HEK293T (cell line): ENCODE results near the gene NID1.
"Not testable (repeated sequence)": the region's sequence is repeated elsewhere in the genome, so short reads cannot be mapped to it uniquely, and the experiment has no call there.

ENCODE experiments used
- CTCF ChIA-PET: fragments of 350-600 bp; formaldehyde crosslinking; extraction: SDS; loops from one replicate; lab custom pipeline; 2021; ENCODE audit warnings: antibody characterized with exemption, inconsistent platforms; lab: Yijun Ruan, JAX
- POLR2A ChIA-PET: fragments of 350-600 bp; formaldehyde crosslinking; extraction: SDS; loops from one replicate; lab custom pipeline; 2020; ENCODE audit warnings: antibody characterized with exemption, inconsistent platforms; lab: Yijun Ruan, JAX
- DNase-seq: peaks from one replicate; pipeline ENCODE4 v3.0.0; 2012; ENCODE audit warnings: mixed read lengths; ENCODE audit errors: extremely low spot score
- ARNT ChIP-seq: fragments of 450-650 bp; IDR thresholded peaks from 2 replicates; pipeline ENCODE4 v1.6.1; 2017; ENCODE audit warnings: mild to moderate bottlenecking
- BHLHE40 ChIP-seq: fragments of 450-650 bp; IDR thresholded peaks from 2 replicates; pipeline ENCODE4 v1.6.1; 2016; ENCODE audit warnings: mild to moderate bottlenecking, moderate library complexity, borderline replicate concordance
- CTBP1 ChIP-seq: fragments of 450-650 bp; IDR thresholded peaks from 2 replicates; pipeline ENCODE4 v1.6.1; 2016; ENCODE audit warnings: borderline replicate concordance
- ELF4 ChIP-seq: fragments of 450-650 bp; IDR thresholded peaks from 2 replicates; pipeline ENCODE4 v1.6.1; 2017; ENCODE audit warnings: antibody characterized with exemption
- FOXA1 ChIP-seq: fragments of 450-650 bp; IDR thresholded peaks from 2 replicates; pipeline ENCODE4 v1.6.1; 2016; ENCODE audit warnings: mild to moderate bottlenecking
- FOXK2 ChIP-seq: fragments of 450-650 bp; IDR thresholded peaks from 2 replicates; pipeline ENCODE4 v1.6.1; 2016; ENCODE audit warnings: mild to moderate bottlenecking
- FOXM1 ChIP-seq: fragments of 450-650 bp; IDR thresholded peaks from 2 replicates; pipeline ENCODE4 v1.6.1; 2017; ENCODE audit warnings: mild to moderate bottlenecking, borderline replicate concordance
- HDGF ChIP-seq: fragments of 450-650 bp; IDR thresholded peaks from 2 replicates; pipeline ENCODE4 v1.6.1; 2017; ENCODE audit warnings: antibody characterized with exemption, borderline replicate concordance
- L3MBTL2 ChIP-seq: fragments of 450-650 bp; conservative IDR thresholded peaks from 2 replicates; pipeline ENCODE4 v1.6.1; 2016; ENCODE audit warnings: mild to moderate bottlenecking
- LEF1 ChIP-seq: fragments of 450-650 bp; IDR thresholded peaks from 2 replicates; pipeline ENCODE4 v1.6.1; 2017; ENCODE audit warnings: mild to moderate bottlenecking, borderline replicate concordance
- NFRKB ChIP-seq: fragments of 450-650 bp; IDR thresholded peaks from 2 replicates; pipeline ENCODE4 v1.6.1; 2016; ENCODE audit warnings: mild to moderate bottlenecking, moderate library complexity
- PKNOX1 ChIP-seq: fragments of 450-650 bp; IDR thresholded peaks from 2 replicates; pipeline ENCODE4 v1.6.1; 2016
- SP1 ChIP-seq: fragments of 450-650 bp; IDR thresholded peaks from 2 replicates; pipeline ENCODE4 v1.6.1; 2017
- SUZ12 ChIP-seq: fragments of 450-650 bp; IDR thresholded peaks from 2 replicates; pipeline ENCODE4 v1.6.1; 2016; ENCODE audit warnings: mild to moderate bottlenecking
- TARDBP ChIP-seq: fragments of 450-650 bp; IDR thresholded peaks from 2 replicates; pipeline ENCODE4 v1.6.1; 2016
- ZNF384 ChIP-seq: fragments of 450-650 bp; IDR thresholded peaks from 2 replicates; pipeline ENCODE4 v1.6.1; 2016

Gene NID1

DNA sequence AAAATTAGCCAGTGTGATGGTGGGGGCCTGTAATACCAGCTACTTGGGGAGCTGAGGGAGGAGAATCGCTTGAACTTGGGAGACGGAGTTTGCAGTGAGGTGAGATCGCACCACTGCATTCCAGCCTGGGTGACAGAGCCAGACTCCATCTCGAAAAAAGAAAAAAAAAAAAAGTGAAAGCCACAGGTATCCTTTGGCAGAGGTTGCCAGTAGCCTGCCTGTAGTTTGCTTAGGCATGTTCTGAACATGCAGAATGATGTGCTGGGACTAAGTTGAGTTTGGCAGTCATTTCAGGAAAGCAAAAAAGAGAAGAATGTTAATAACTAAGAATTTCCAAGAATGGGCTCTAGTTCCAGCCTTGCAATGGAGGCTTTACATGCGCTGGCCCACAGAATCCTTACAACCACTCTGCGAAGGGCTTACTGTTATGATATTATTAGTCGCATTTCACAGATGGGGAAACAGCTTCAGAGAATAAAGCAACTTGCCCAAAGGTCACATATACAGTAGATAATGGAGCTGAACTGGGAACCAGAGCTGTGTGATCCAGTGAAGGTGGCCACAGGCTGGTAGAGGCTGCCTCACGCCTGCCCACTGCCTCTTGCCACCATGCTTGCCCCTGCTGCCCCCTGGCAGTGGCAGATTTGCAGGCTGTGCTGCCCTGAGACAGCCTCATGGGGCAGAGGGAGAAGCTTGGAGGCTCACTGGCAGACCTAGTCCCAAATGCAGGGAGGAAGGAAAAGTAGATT, 131.7 kb downstream of the NID1 start:
- POLR2A ChIA-PET, result interaction anchor here (0.7 kb wide), 1 partner anchor 39 kb away, joined by 3 read pairs; no protein-coding TSS in a partner anchor
- DNase-seq, result no peak
- TF ChIP-seq ELF4 (no peak), LEF1 (no peak), SP1 (no peak), L3MBTL2 (no peak), PKNOX1 (no peak), FOXA1 (no peak), ZNF384 (no peak), ARNT (no peak), HDGF (no peak), SUZ12 (no peak), BHLHE40 (no peak), TARDBP (no peak), FOXM1 (no peak), FOXK2 (no peak), CTBP1 (no peak), NFRKB (no peak)
- CTCF ChIA-PET, result interaction anchor here (1.2 kb wide), 1 partner anchor 39 kb away, joined by 5 read pairs; no protein-coding TSS in a partner anchor

DNA sequence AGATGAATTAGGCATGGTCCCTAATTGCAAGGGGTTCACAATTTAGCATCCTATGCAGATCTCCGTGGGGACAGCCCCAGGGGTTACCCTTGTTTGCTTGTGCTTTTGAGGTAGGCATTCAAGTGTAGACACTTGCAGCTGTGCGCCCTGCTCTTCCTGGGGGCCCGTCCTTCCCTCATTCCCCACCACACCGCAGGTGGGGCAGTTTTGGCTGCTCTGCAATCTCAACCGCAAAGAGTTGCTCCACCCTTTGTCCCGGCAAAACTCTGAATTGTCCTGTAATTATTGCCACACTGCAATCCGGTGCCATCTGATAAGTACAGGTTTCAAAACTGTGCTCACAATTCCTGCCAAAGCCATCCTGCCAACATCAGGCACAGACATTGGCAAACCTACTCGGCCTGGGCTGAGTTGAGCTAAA, 132.8 kb downstream of the NID1 start:
- no peak for TF ChIP-seq ARNT
- no peak for TF ChIP-seq HDGF
- TF ChIP-seq ELF4, result no peak
- no peak for TF ChIP-seq BHLHE40
- TF ChIP-seq TARDBP, result no peak
- TF ChIP-seq NFRKB, result no peak
- TF ChIP-seq SP1, result no peak
- TF ChIP-seq CTBP1, result no peak
- no peak for TF ChIP-seq SUZ12
- ChIA-PET POLR2A (no interaction called here), CTCF (interaction anchor here (0.6 to 1.6 kb wide), 2 partner anchors 39 to 602 kb away, joined by 3 to 7 read pairs; no protein-coding TSS in a partner anchor)
- DNase-seq, result no peak

- no peak for DNase-seq
- TF ChIP-seq HDGF (no peak), ARNT (no peak), SUZ12 (no peak), L3MBTL2 (no peak), BHLHE40 (no peak), ZNF384 (no peak)
- ChIA-PET POLR2A (no interaction called here), CTCF (interaction anchor here (1.6 kb wide), 1 partner anchor 40 kb away, joined by 7 read pairs; no protein-coding TSS in a partner anchor)
Measured at GRCh38 chr1:235931171-235931738, 133.6 kb downstream of the NID1 start.

GRCh38 chr1:235930543-235930942, 134.3 kb downstream of the NID1 start:
- ChIA-PET CTCF (interaction anchor here (1.6 kb wide), 1 partner anchor 41 kb away, joined by 7 read pairs; no protein-coding TSS in a partner anchor), POLR2A (no interaction called here)
- TF ChIP-seq BHLHE40 (no peak), L3MBTL2 (no peak), ARNT (no peak), ZNF384 (no peak)
- no peak for DNase-seq

GRCh38 chr1:235929216-235929615, 135.7 kb downstream of the NID1 start:
- ChIA-PET POLR2A (interaction anchor here (1.3 kb wide), 1 partner anchor 425 kb away, joined by 3 read pairs; the partner anchor contains the start of gene B3GALNT2), CTCF (no interaction called here)
- no peak for DNase-seq
- TF ChIP-seq TARDBP (no peak), ARNT (no peak), SP1 (no peak)

- no peak for DNase-seq
- POLR2A ChIA-PET, result no interaction called here
- TF ChIP-seq ELF4, result no peak
- TF ChIP-seq TARDBP, result no peak
- TF ChIP-seq ZNF384, result no peak
- TF ChIP-seq BHLHE40, result no peak
- TF ChIP-seq CTBP1, result no peak
- TF ChIP-seq HDGF, result no peak
- no peak for TF ChIP-seq L3MBTL2
- TF ChIP-seq SUZ12, result no peak
- TF ChIP-seq ARNT, result no peak
- no peak for TF ChIP-seq FOXK2
- TF ChIP-seq PKNOX1, result no peak
- no peak for TF ChIP-seq NFRKB
- no peak for TF ChIP-seq LEF1
- TF ChIP-seq FOXM1, result no peak
- no peak for TF ChIP-seq SP1
- TF ChIP-seq FOXA1, result no peak
- CTCF ChIA-PET, result no interaction called here
Measured at GRCh38 chr1:235928197-235928596, 136.7 kb downstream of the NID1 start.

GRCh38 chr1:235927551-235927950, 137.3 kb downstream of the NID1 start:
- DNase-seq, POLR2A ChIA-PET, CTCF ChIA-PET: not testable (repeated sequence)
